Natural killer cell (primary cell): ENCODE data around the gene COL27A1. TPM values are rescaled to one million over a fixed set of nuclear protein-coding genes. Genes with fewer than 3 reads are reported as not detected.

Experiments used
- ATAC-seq, 3 donors: fragments of 150-1000 bp in 2 of 3; fragments of 200-7000 bp in 1 of 3; cut with Tn5 transposase; 1 replicate in 1 of 3; 2 replicates in 2 of 3; pipeline ENCODE4 v1.10.0; 2021; ENCODE audit warnings: mild to moderate bottlenecking in 2 of 3, moderate library complexity in 2 of 3
- DNase-seq, 2 donors: peaks; one replicate each; pipeline versions ENCODE4 v3.0.0 to v3.0.0-alpha.2; 2013 to 2021; ENCODE audit warnings: mixed read lengths in 1 of 2
- H3K27ac ChIP-seq: one replicate; pipeline ENCODE4 v1.5.1; 2013; ENCODE audit warnings: mild to moderate bottlenecking, low read length
- H3K27me3 ChIP-seq: one replicate; pipeline ENCODE4 v1.6.1; 2013; ENCODE audit warnings: low read length; ENCODE audit not compliant: control insufficient read depth, insufficient read depth
- H3K36me3 ChIP-seq: one replicate; pipeline ENCODE4 v1.6.1; 2013; ENCODE audit warnings: low read length; ENCODE audit not compliant: control insufficient read depth, insufficient read depth
- H3K4me1 ChIP-seq: one replicate; pipeline ENCODE4 v1.6.1; 2013; ENCODE audit warnings: low read length; ENCODE audit not compliant: control insufficient read depth, insufficient read depth
- H3K4me3 ChIP-seq: one replicate; pipeline ENCODE4 v1.5.1; 2013; ENCODE audit warnings: low read length
- H3K9me3 ChIP-seq: one replicate; pipeline ENCODE4 v1.6.1; 2013; ENCODE audit warnings: low read length; ENCODE audit not compliant: control insufficient read depth, insufficient read depth
- H3K27ac Mint-ChIP-seq, 2 donors: one replicate each; pipeline ENCODE4 v1.8.0; 2022; ENCODE audit warnings: mild to moderate bottlenecking in 2 of 2, mixed read lengths in 2 of 2, moderate library complexity in 1 of 2
- H3K27me3 Mint-ChIP-seq, 2 donors: one replicate each; pipeline ENCODE4 v1.8.0; 2022; ENCODE audit warnings: low read depth in 2 of 2, mixed read lengths in 2 of 2
- H3K36me3 Mint-ChIP-seq: one replicate; pipeline ENCODE4 v1.8.0; 2022; ENCODE audit warnings: mixed read lengths
- H3K4me1 Mint-ChIP-seq, 2 donors: one replicate each; pipeline ENCODE4 v1.8.0; 2022; ENCODE audit warnings: mixed read lengths in 2 of 2
- H3K4me3 Mint-ChIP-seq: one replicate; pipeline ENCODE4 v1.8.0; 2022; ENCODE audit warnings: mild to moderate bottlenecking, moderate library complexity, mixed read lengths
- H3K9me3 Mint-ChIP-seq, 2 donors: one replicate each; pipeline ENCODE4 v1.8.0; 2022; ENCODE audit warnings: mixed read lengths in 2 of 2
- CTCF ChIP-seq: fragments of 200-600 bp; IDR thresholded peaks from one replicate; pipeline ENCODE4 v1.8.0; 2022; ENCODE audit warnings: antibody characterized with exemption
- WGBS: methylation state at CpG from one replicate; pipeline ENCODE4 v1.1.7; 2013; ENCODE audit warnings: missing lambda C conversion rate; ENCODE audit not compliant: insufficient coverage; 5-methylcytosine and 5-hydroxymethylcytosine counted together
- intact Hi-C: fragments of 100-400 bp; cut with micrococcal nuclease; formaldehyde crosslinking; loops from one replicate; pipeline ENCODE4 v1.14.2; 2022
- total RNA-seq, 4 donors: library from RNA; stranded (reverse); fragments of 120-200 nt in 1 of 4; gene quantifications; one replicate each; pipeline versions ENCODE4 v1.2.3 to v1.2.4, GENCODE V29; 2013 to 2022

COL27A1 gene
- total RNA-seq, 3 donors from 2014 or later (not counting 1 experiment from before 2014, with no cell fraction given), result not detected

GRCh38 chr9:114237247-114237646, 81.9 kb downstream of the COL27A1 start:
- H3K27me3 Mint-ChIP-seq, result peaks cover 0 to 8% of the 10 kb centered on the region in 2 donors
- H3K9me3 Mint-ChIP-seq, result no peaks in the 10 kb centered on the region
- Histone ChIP-seq H3K27me3 (peaks cover 2% of the 10 kb centered on the region), H3K9me3 (no peaks in the 10 kb centered on the region), H3K27ac (no peak overlapping the region), H3K4me3 (no peak overlapping the region), H3K36me3 (no peaks in the 10 kb centered on the region), H3K4me1 (no peaks in the 10 kb centered on the region)
- DNase-seq (no peak), ATAC-seq (no peak)
- 87% methylated on average over 5 of the region's 5 CpGs for WGBS
- intact Hi-C loops, result no loop called here
- no peak overlapping the region for H3K4me3 Mint-ChIP-seq
- TF ChIP-seq CTCF, result no peak
- H3K4me1 Mint-ChIP-seq, result no peaks in the 10 kb centered on the region
- no peak overlapping the region for H3K27ac Mint-ChIP-seq
- no peaks in the 10 kb centered on the region for H3K36me3 Mint-ChIP-seq

- H3K9me3 ChIP-seq, result no peaks in the 10 kb centered on the region
- no peaks in the 10 kb centered on the region for H3K4me1 ChIP-seq
- 93% methylated on average over 2 of the region's 5 CpGs for WGBS
- no peak for TF ChIP-seq CTCF
- Mint-ChIP-seq H3K36me3 (no peaks in the 10 kb centered on the region), H3K9me3 (no peaks in the 10 kb centered on the region), H3K4me1 (no peaks in the 10 kb centered on the region), H3K27me3 (peaks cover 0 to 8% of the 10 kb centered on the region in 2 donors), H3K4me3 (no peak overlapping the region), H3K27ac (no peak overlapping the region)
- DNase-seq (no peak), ATAC-seq (no peak)
- no peaks in the 10 kb centered on the region for H3K36me3 ChIP-seq
- H3K27me3 ChIP-seq, result peaks cover 2% of the 10 kb centered on the region
- intact Hi-C loops, result no loop called here
- H3K27ac ChIP-seq, result no peak overlapping the region
- H3K4me3 ChIP-seq, result no peak overlapping the region
Observed at GRCh38 chr9:114237781-114238180, 82.4 kb downstream of the COL27A1 start.

GRCh38 chr9:114238472-114238871, 83.1 kb downstream of the COL27A1 start:
- ATAC-seq (no peak), DNase-seq (no peak)
- Mint-ChIP-seq H3K4me3 (no peak overlapping the region), H3K36me3 (no peaks in the 10 kb centered on the region), H3K4me1 (no peaks in the 10 kb centered on the region), H3K9me3 (no peaks in the 10 kb centered on the region), H3K27me3 (peaks cover 0 to 6% of the 10 kb centered on the region in 2 donors), H3K27ac (no peak overlapping the region)
- Histone ChIP-seq H3K27me3 (peaks cover 2% of the 10 kb centered on the region), H3K4me1 (no peaks in the 10 kb centered on the region), H3K36me3 (no peaks in the 10 kb centered on the region), H3K9me3 (no peaks in the 10 kb centered on the region), H3K27ac (no peak overlapping the region), H3K4me3 (no peak overlapping the region)
- intact Hi-C loops, result no loop called here
- 80% methylated on average over 8 of the region's 8 CpGs for WGBS
- no peak for TF ChIP-seq CTCF
